K562 (cell line): ENCODE results near the gene NFIC. TPM values are rescaled to one million over a fixed set of nuclear protein-coding genes. Genes with fewer than 3 reads are reported as not detected.

Experiments
- BCOR ChIP-seq: fragments of 450-650 bp; IDR thresholded peaks from 2 replicates; pipeline ENCODE4 v1.6.1; 2016
- CHD4 ChIP-seq: fragments of 200-600 bp; sonication (generic); IDR thresholded peaks from 3 replicates; pipeline ENCODE4 v1.6.1; 2012; ENCODE audit warnings: low read depth, mild to moderate bottlenecking, mixed read lengths, low read length, inconsistent platforms; ENCODE audit not compliant: insufficient read depth, insufficient replicate concordance, poor library complexity, severe bottlenecking
- DNMT1 ChIP-seq: fragments of 450-650 bp; IDR thresholded peaks from 2 replicates; pipeline ENCODE4 v1.6.1; 2016; ENCODE audit warnings: antibody characterized with exemption, mild to moderate bottlenecking
- ETV1 ChIP-seq: fragments of 450-650 bp; conservative IDR thresholded peaks from 2 replicates; pipeline ENCODE4 v1.6.1; 2016; ENCODE audit warnings: missing genetic modification characterization, control low read depth, low read depth, missing compliant biosample characterization
- FOXJ2 ChIP-seq: fragments of 200-800 bp; sonication (Bioruptor generic); IDR thresholded peaks from 2 replicates; pipeline ENCODE4 v1.6.1; 2016; ENCODE audit warnings: missing genetic modification characterization, missing compliant biosample characterization
- HDAC2 ChIP-seq: fragments of 450-650 bp; IDR thresholded peaks from 2 replicates; pipeline ENCODE4 v1.6.1; 2016; ENCODE audit warnings: mild to moderate bottlenecking
- HEY1 ChIP-seq: fragments of 250-450 bp; sonication (Bioruptor Pico); IDR thresholded peaks from 2 replicates; pipeline ENCODE4 v1.5.0; 2020; ENCODE audit warnings: mild to moderate bottlenecking, moderate library complexity, borderline replicate concordance
- PTBP1 ChIP-seq: fragments of 200-400 bp; formaldehyde crosslinking; IDR thresholded peaks from 2 replicates; pipeline ENCODE4 v1.6.1; 2017; ENCODE audit warnings: low read depth, low read length
- RCOR1 ChIP-seq, 2 experiments: IDR thresholded peaks; 2 replicates each; pipeline ENCODE4 v1.6.1; 2012; ENCODE audit warnings: low read depth in 2 of 2, low read length in 2 of 2, borderline replicate concordance in 1 of 2, improper control_type of control experiment in 1 of 2
- SMARCA5 ChIP-seq: fragments of 450-650 bp; IDR thresholded peaks from 2 replicates; pipeline ENCODE4 v1.6.1; 2016
- STAG1 ChIP-seq: sonication (generic); formaldehyde crosslinking; IDR thresholded peaks from 2 replicates; pipeline ENCODE4 v1.5.0; 2020; ENCODE audit warnings: missing genetic modification reagents, borderline replicate concordance
- TAF7 ChIP-seq: fragments of 450-650 bp; IDR thresholded peaks from 2 replicates; pipeline ENCODE4 v1.6.1; 2016; ENCODE audit warnings: missing genetic modification characterization, missing compliant biosample characterization
- ZBTB7A ChIP-seq: IDR thresholded peaks from 2 replicates; pipeline ENCODE4 v1.6.1; 2011; ENCODE audit warnings: low read depth, mild to moderate bottlenecking, low read length, moderate library complexity, borderline replicate concordance; ENCODE audit not compliant: control insufficient read depth
- ZNF232 ChIP-seq: sonication (generic); formaldehyde crosslinking; IDR thresholded peaks from 2 replicates; pipeline ENCODE4 v1.8.0; 2022; ENCODE audit warnings: mild to moderate bottlenecking, missing genetic modification reagents
- ZNF561 ChIP-seq: fragments of 450-650 bp; formaldehyde crosslinking; conservative IDR thresholded peaks from 2 replicates; pipeline ENCODE4 v1.4.0; 2020; ENCODE audit warnings: mild to moderate bottlenecking, moderate library complexity
- ZNF583 ChIP-seq: fragments of 250-450 bp; sonication (Bioruptor Pico); IDR thresholded peaks from 2 replicates; pipeline ENCODE4 v1.4.0; 2020
- polyA plus RNA-seq, 8 experiments: library from polyadenylated mRNA; depleted of rRNA in 4 of 8; stranded (reverse) in 5 of 8; unstranded in 3 of 8; fragments of >200 nt; fragmentation: Nextera tagmentation in 2 of 8; fragmentation: Illumina TruSeq in 1 of 8; extraction: Ambion mirVana in 2 of 8; extraction: Trizol in 1 of 8; gene quantifications; 2 replicates each; pipeline versions ENCODE4 v1.2.1 to v1.2.3, GENCODE V29; 2011 to 2014; ENCODE audit warnings: inconsistent platforms in 1 of 8, missing spikeins in 1 of 8
- total RNA-seq, 7 experiments: library from RNA; depleted of rRNA in 6 of 7; stranded (reverse); fragments of >200 nt in 6 of 7; fragmentation: Illumina TruSeq in 2 of 7; extraction: Trizol in 2 of 7; gene quantifications; 2 replicates each; pipeline versions ENCODE4 v1.2.1 to v1.2.3, GENCODE V29; 2011 to 2021; ENCODE audit warnings: low replicate concordance in 1 of 7

The NFIC gene
- total and polyA plus RNA-seq, 9 of the 15 experiments (the other 6 are each of a cell fraction or from before 2014, with no cell fraction given): 0.71 to 62.1 (median 6.9) TPM

- peak; percentile 53; the same call in 1 of the 2 replicates for TF ChIP-seq SMARCA5
- TF ChIP-seq STAG1 (CRISPR knock-in tag): no peak
- no peak for TF ChIP-seq TAF7 (tag)
- 0 out of 2 replicates have a peak, but pooled peaks have one; percentile 45 for TF ChIP-seq PTBP1
- TF ChIP-seq RCOR1 (IDR thresholded peaks at IDR 0.05; ENCODE audit: borderline replicate concordance in 1 of 2, low read depth in 2 of 2, low read length in 2 of 2): 0 out of 4 replicates have a peak, but pooled peaks of 1 of the 2 experiments have one; percentile 41
- peak; percentile 44 for TF ChIP-seq CHD4
- peak; percentile 97 for TF ChIP-seq BCOR
- TF ChIP-seq ETV1 (tag): no peak
- TF ChIP-seq ZNF561: no peak
- no peak for TF ChIP-seq HEY1 (CRISPR knock-in tag)
- TF ChIP-seq ZBTB7A: peak; percentile 16; the same call in 1 of the 2 replicates
- no peak for TF ChIP-seq ZNF583 (CRISPR knock-in tag)
- no peak for TF ChIP-seq DNMT1
- 0 out of 2 replicates have a peak, but pooled peaks have one; percentile 40 for TF ChIP-seq HDAC2
- TF ChIP-seq FOXJ2: no peak
- TF ChIP-seq ZNF232 (CRISPR knock-in tag): no peak
- TF ChIP-seq, all 486 proteins: peak for 13
Observed at GRCh38 chr19:3364501-3364858, 1.9 kb upstream of the NFIC start (continued).
